ENCODE measurements around the gene C10orf90. TPM values are rescaled to one million over a fixed set of nuclear protein-coding genes. Genes with fewer than 3 reads are reported as not detected.

Gene C10orf90
- total and polyA plus RNA-seq, 2 donors (not counting 3 experiments of a cell fraction or from before 2014, with no cell fraction given), result not detected

DNA sequence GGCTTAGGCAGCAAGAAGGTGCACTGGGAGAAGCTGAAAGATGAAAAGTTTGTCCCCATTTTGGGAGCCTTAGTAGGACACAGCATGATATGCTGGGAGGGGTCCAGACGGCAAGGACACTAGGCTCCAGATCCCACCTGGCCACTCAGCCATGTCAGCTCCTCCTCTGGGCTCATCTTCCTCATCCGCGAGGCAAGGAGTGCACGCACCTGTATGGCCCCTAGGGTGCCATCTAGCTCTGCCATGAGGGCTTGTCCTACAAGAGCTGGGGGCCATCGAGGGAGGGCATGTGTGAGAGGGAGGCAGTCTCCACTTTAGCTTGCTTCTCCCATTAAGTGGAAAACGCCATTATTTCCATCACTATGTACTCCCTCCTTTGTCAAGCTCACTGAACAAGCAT, 146.0 kb downstream of the C10orf90 start:
- no peak overlapping the region for H2AFZ ChIP-seq (ENCODE audit: low read depth, low read length)
- H3K79me2 ChIP-seq (ENCODE audit: control insufficient read depth, insufficient read depth, low read length), result no peaks in the 10 kb centered on the region
- FAIRE-seq (no peak), DNase-seq (ENCODE audit: low read depth, low spot score) (no peak)
- H3K4me1 ChIP-seq (ENCODE audit: control insufficient read depth, extremely low read depth, insufficient read depth, low read length), result no peaks in the 10 kb centered on the region
- H3K9me1 ChIP-seq (replicated peaks; ENCODE audit: control insufficient read depth, extremely low read depth, insufficient read depth, low read length), result no peaks in the 10 kb centered on the region
- H3K4me3 ChIP-seq (replicated peaks in 1 of 3; ENCODE audit: insufficient read depth in 1 of 3, low read depth in 1 of 3, low read length in 3 of 3), result no peak overlapping the region
- H3K27ac ChIP-seq (ENCODE audit: insufficient read depth, low read depth, low read length), result no peak overlapping the region
- TF ChIP-seq, protein P1, sequence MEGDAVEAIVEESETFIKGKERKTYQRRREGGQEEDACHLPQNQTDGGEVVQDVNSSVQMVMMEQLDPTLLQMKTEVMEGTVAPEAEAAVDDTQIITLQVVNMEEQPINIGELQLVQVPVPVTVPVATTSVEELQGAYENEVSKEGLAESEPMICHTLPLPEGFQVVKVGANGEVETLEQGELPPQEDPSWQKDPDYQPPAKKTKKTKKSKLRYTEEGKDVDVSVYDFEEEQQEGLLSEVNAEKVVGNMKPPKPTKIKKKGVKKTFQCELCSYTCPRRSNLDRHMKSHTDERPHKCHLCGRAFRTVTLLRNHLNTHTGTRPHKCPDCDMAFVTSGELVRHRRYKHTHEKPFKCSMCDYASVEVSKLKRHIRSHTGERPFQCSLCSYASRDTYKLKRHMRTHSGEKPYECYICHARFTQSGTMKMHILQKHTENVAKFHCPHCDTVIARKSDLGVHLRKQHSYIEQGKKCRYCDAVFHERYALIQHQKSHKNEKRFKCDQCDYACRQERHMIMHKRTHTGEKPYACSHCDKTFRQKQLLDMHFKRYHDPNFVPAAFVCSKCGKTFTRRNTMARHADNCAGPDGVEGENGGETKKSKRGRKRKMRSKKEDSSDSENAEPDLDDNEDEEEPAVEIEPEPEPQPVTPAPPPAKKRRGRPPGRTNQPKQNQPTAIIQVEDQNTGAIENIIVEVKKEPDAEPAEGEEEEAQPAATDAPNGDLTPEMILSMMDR (IDR thresholded peaks at IDR 0.05; ENCODE audit: extremely low read depth in 1 of 2, insufficient read depth in 1 of 2, low read depth in 1 of 2, low read length in 2 of 2), result no peak
- TF ChIP-seq MYC (IDR thresholded peaks at IDR 0.05; ENCODE audit: low read depth, low read length) (no peak), EZH2 (IDR thresholded peaks at IDR 0.05; ENCODE audit: borderline replicate concordance, low read depth, low read length, severe bottlenecking) (no peak), GATA2 (IDR thresholded peaks at IDR 0.05; ENCODE audit: insufficient read depth, insufficient read length, low read depth, low read length) (no peak), JUN (IDR thresholded peaks at IDR 0.05; ENCODE audit: borderline replicate concordance, insufficient read depth, insufficient read length, low read depth) (no peak), POLR2A (IDR thresholded peaks at IDR 0.05; ENCODE audit: low read depth, low read length) (no peak), FOS (IDR thresholded peaks at IDR 0.05; ENCODE audit: borderline replicate concordance, insufficient read depth, low read length) (no peak)
- ChIA-PET CTCF (no interaction called here), POLR2A (no interaction called here)
- no peaks in the 10 kb centered on the region for H3K9me3 ChIP-seq (replicated peaks; ENCODE audit: control insufficient read depth, insufficient read depth, low read length)
- intact Hi-C loops (cut with micrococcal nuclease) (no loop called here), dilution Hi-C loops (cut with MboI; ENCODE audit: extremely low pct_ligation_motif_present, low sequenced_read_pairs) (no loop called here)
- no TSS peak for BruUV-seq (replicated peaks)
- no peaks in the 10 kb centered on the region for H4K20me1 ChIP-seq (replicated peaks; ENCODE audit: control insufficient read depth, extremely low read depth, insufficient read depth, low read length)
- H3K9ac ChIP-seq (replicated peaks; ENCODE audit: extremely low read depth, insufficient read depth, low read length), result no peak overlapping the region
- H3K27me3 ChIP-seq (ENCODE audit: control insufficient read depth in 2 of 2, insufficient read depth in 2 of 2, low read length in 2 of 2), result no peaks in the 10 kb centered on the region
- H3K4me2 ChIP-seq (ENCODE audit: insufficient read depth, low read length), result no peak overlapping the region
- H3K36me3 ChIP-seq (ENCODE audit: control insufficient read depth in 2 of 2, extremely low read depth in 1 of 2, insufficient read depth in 2 of 2, low read length in 2 of 2), result no peaks in the 10 kb centered on the region

DNA sequence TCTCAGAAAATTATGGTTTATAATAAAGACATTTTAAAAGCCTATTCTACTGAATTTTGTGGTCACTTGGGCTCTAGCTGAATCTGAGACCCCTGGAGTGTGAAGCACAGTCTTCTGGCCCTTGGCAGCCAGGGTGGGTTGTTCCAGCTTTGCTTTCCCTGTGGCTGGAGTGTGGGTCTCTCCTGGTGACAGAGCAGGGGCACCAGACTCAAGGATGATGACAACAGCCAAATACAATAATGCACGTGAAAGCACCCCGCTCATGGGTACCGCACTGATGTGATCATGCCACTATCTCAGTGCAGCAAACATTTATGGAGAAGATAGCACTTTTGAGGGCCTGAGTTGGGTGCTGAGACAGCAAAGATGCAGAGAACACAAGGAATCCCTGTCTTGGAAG, 147.4 kb downstream of the C10orf90 start:
- Histone ChIP-seq H3K27ac (ENCODE audit: insufficient read depth, low read depth, low read length) (no peak overlapping the region), H3K36me3 (ENCODE audit: control insufficient read depth in 2 of 2, extremely low read depth in 1 of 2, insufficient read depth in 2 of 2, low read length in 2 of 2) (no peaks in the 10 kb centered on the region), H3K4me1 (ENCODE audit: control insufficient read depth, extremely low read depth, insufficient read depth, low read length) (no peaks in the 10 kb centered on the region), H3K4me3 (replicated peaks in 1 of 3; ENCODE audit: insufficient read depth in 1 of 3, low read depth in 1 of 3, low read length in 3 of 3) (no peak overlapping the region), H3K27me3 (ENCODE audit: control insufficient read depth in 2 of 2, insufficient read depth in 2 of 2, low read length in 2 of 2) (no peaks in the 10 kb centered on the region), H3K9me1 (replicated peaks; ENCODE audit: control insufficient read depth, extremely low read depth, insufficient read depth, low read length) (no peaks in the 10 kb centered on the region), H3K9ac (replicated peaks; ENCODE audit: extremely low read depth, insufficient read depth, low read length) (no peak overlapping the region), H3K79me2 (ENCODE audit: control insufficient read depth, insufficient read depth, low read length) (no peaks in the 10 kb centered on the region), H4K20me1 (replicated peaks; ENCODE audit: control insufficient read depth, extremely low read depth, insufficient read depth, low read length) (no peaks in the 10 kb centered on the region), H2AFZ (ENCODE audit: low read depth, low read length) (no peak overlapping the region), H3K4me2 (ENCODE audit: insufficient read depth, low read length) (no peak overlapping the region), H3K9me3 (replicated peaks; ENCODE audit: control insufficient read depth, insufficient read depth, low read length) (no peaks in the 10 kb centered on the region)
- ChIA-PET POLR2A (no interaction called here), CTCF (no interaction called here)
- intact Hi-C loops (cut with micrococcal nuclease) (no loop called here), dilution Hi-C loops (cut with MboI; ENCODE audit: extremely low pct_ligation_motif_present, low sequenced_read_pairs) (no loop called here)
- BruUV-seq (replicated peaks), result no TSS peak
- DNase-seq (ENCODE audit: low read depth, low spot score) (no peak), FAIRE-seq (no peak)
- TF ChIP-seq GATA2 (IDR thresholded peaks at IDR 0.05; ENCODE audit: insufficient read depth, insufficient read length, low read depth, low read length) (no peak), EZH2 (IDR thresholded peaks at IDR 0.05; ENCODE audit: borderline replicate concordance, low read depth, low read length, severe bottlenecking) (no peak), POLR2AphosphoS5 (IDR thresholded peaks at IDR 0.05; ENCODE audit: insufficient read depth, low read depth, low read length) (no peak), JUN (IDR thresholded peaks at IDR 0.05; ENCODE audit: borderline replicate concordance, insufficient read depth, insufficient read length, low read depth) (no peak), POLR2A (IDR thresholded peaks at IDR 0.05; ENCODE audit: low read depth, low read length) (no peak), MYC (IDR thresholded peaks at IDR 0.05; ENCODE audit: low read depth, low read length) (no peak), FOS (IDR thresholded peaks at IDR 0.05; ENCODE audit: borderline replicate concordance, insufficient read depth, low read length) (no peak)
- TF ChIP-seq, protein P2, sequence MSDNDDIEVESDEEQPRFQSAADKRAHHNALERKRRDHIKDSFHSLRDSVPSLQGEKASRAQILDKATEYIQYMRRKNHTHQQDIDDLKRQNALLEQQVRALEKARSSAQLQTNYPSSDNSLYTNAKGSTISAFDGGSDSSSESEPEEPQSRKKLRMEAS (IDR thresholded peaks at IDR 0.05; ENCODE audit: insufficient read depth, insufficient read length), result no peak
- TF ChIP-seq, protein P1 (IDR thresholded peaks at IDR 0.05; ENCODE audit: extremely low read depth in 1 of 2, insufficient read depth in 1 of 2, low read depth in 1 of 2, low read length in 2 of 2), result no peak
